Measurements from ENCODE around the gene MORF4L1.

DNA sequence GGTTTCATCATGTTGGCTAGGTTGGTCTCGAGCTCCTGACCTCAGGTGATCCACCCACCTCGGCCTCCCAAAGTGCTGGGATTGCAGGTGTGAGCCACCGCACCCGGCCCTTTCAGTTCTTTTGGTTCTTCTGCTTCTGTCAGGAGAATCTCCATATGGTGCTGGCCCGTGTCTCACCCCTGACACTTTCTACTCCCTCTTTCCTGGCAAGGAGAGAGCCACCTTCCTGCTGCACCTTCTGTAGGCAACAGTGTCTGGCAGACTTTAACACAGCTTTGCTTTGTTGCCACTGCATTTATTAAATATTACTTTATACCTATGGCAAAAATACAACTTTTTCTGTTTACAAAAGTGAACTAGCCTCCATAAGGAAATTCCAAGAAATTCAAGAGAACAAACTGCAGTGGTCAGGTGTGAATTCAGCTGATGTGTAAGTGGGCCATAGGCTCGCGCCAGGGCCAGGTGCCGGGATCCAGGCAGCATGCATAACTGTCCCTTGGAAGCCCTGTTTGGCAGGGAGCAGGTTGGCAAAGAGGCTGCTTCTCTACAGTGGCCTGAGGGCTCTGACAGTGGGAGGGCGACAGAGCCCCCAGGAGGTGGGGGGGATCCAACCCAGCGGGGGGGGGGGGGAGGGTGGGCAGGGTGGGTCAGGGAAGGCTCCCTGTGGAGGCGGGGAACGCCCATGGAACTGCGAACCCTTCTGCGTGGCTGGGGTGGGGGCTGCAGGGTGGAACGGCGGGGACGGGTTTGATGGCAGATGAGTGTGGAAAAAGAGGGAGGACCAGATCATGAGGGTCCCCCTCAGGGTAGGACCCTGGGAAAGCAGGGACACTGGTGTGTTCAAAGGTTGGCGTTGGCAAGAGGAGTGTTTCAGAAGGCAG, 51.0 kb downstream of the MORF4L1 start:
- TF ChIP-seq, protein P1, sequence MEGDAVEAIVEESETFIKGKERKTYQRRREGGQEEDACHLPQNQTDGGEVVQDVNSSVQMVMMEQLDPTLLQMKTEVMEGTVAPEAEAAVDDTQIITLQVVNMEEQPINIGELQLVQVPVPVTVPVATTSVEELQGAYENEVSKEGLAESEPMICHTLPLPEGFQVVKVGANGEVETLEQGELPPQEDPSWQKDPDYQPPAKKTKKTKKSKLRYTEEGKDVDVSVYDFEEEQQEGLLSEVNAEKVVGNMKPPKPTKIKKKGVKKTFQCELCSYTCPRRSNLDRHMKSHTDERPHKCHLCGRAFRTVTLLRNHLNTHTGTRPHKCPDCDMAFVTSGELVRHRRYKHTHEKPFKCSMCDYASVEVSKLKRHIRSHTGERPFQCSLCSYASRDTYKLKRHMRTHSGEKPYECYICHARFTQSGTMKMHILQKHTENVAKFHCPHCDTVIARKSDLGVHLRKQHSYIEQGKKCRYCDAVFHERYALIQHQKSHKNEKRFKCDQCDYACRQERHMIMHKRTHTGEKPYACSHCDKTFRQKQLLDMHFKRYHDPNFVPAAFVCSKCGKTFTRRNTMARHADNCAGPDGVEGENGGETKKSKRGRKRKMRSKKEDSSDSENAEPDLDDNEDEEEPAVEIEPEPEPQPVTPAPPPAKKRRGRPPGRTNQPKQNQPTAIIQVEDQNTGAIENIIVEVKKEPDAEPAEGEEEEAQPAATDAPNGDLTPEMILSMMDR (IDR thresholded peaks at IDR 0.05; ENCODE audit: poor library complexity), result no peak
- no peak for TF ChIP-seq EZH2phosphoT487 (IDR thresholded peaks at IDR 0.05; ENCODE audit: low read depth, severe bottlenecking, unreplicated experiment)
